SK-N-SH treated with all-trans-retinoic acid at 6 μM for 48 hours (cell line): ENCODE measurements around the gene PTN.

ENCODE experiments used
- ARNTL ChIP-seq: fragments of 450-650 bp; formaldehyde crosslinking; IDR thresholded peaks from 2 replicates; pipeline ENCODE4 v1.5.0; 2020; ENCODE audit warnings: low read depth, mild to moderate bottlenecking, moderate library complexity, borderline replicate concordance
- BACH2 ChIP-seq: fragments of 250-450 bp; sonication (Bioruptor Pico); IDR thresholded peaks from 2 replicates; pipeline ENCODE4 v1.9.0; 2021; ENCODE audit warnings: mild to moderate bottlenecking, borderline replicate concordance
- CSDC2 ChIP-seq: fragments of 250-450 bp; sonication (Bioruptor Pico); IDR thresholded peaks from 2 replicates; pipeline ENCODE4 v1.5.0; 2020; ENCODE audit warnings: mild to moderate bottlenecking, moderate library complexity
- ESRRG ChIP-seq: fragments of 250-450 bp; sonication (Bioruptor Pico); IDR thresholded peaks from 2 replicates; pipeline ENCODE4 v1.6.1; 2021; ENCODE audit warnings: mild to moderate bottlenecking
- ISL1 ChIP-seq: fragments of 250-450 bp; sonication (Bioruptor Pico); IDR thresholded peaks from 2 replicates; pipeline ENCODE4 v2.1.2; 2022; ENCODE audit warnings: mild to moderate bottlenecking, moderate library complexity
- TCF4 ChIP-seq: fragments of 250-450 bp; sonication (Bioruptor Pico); IDR thresholded peaks from 2 replicates; pipeline ENCODE4 v1.8.0; 2021; ENCODE audit warnings: mild to moderate bottlenecking, moderate library complexity, borderline replicate concordance
- ZFP3 ChIP-seq: fragments of 250-450 bp; sonication (Bioruptor Pico); IDR thresholded peaks from 2 replicates; pipeline ENCODE4 v1.5.0; 2020; ENCODE audit warnings: mild to moderate bottlenecking, moderate library complexity
- ZNF565 ChIP-seq: fragments of 450-650 bp; formaldehyde crosslinking; conservative IDR thresholded peaks from 2 replicates; pipeline ENCODE4 v1.5.0; 2020; ENCODE audit warnings: low read depth, mild to moderate bottlenecking, moderate library complexity
- TF ChIP-seq, protein P1 (sequence below): fragments of 250-450 bp; sonication (Bioruptor Pico); IDR thresholded peaks from 2 replicates; pipeline ENCODE4 v1.5.1; 2020; ENCODE audit warnings: low read depth, mild to moderate bottlenecking, moderate library complexity
- TF ChIP-seq, protein P2 (sequence below): fragments of 250-450 bp; sonication (Bioruptor Pico); IDR thresholded peaks from 2 replicates; pipeline ENCODE4 v1.5.0; 2020; ENCODE audit warnings: mild to moderate bottlenecking, moderate library complexity

DNA sequence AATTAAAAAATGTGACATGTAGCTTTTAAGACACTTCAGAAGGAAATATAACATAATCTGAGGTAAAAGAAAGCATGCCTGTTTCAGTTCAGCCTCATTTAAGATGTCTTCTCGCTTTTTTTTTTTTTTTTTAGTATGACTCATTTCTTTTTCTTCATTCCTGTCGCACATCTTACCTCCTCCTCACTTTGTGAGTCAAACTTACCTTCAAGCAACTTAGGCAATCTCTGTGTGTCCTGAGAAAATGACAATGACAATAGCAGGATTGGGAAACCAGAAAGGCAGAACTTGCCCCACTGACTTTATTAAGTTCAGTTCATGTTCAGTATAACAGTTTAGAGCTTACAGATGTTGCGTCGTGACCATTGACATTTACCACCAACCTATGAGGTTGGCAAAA lies 7.7 kb downstream of the PTN start:
- TF ChIP-seq TCF4 (no peak), ZNF565 (no peak), BACH2 (CRISPR knock-in tag) (no peak), ZFP3 (no peak), ISL1 (CRISPR knock-in tag) (no peak), ESRRG (CRISPR knock-in tag) (no peak), CSDC2 (CRISPR knock-in tag) (no peak), ARNTL (no peak)
- TF ChIP-seq, protein P1, sequence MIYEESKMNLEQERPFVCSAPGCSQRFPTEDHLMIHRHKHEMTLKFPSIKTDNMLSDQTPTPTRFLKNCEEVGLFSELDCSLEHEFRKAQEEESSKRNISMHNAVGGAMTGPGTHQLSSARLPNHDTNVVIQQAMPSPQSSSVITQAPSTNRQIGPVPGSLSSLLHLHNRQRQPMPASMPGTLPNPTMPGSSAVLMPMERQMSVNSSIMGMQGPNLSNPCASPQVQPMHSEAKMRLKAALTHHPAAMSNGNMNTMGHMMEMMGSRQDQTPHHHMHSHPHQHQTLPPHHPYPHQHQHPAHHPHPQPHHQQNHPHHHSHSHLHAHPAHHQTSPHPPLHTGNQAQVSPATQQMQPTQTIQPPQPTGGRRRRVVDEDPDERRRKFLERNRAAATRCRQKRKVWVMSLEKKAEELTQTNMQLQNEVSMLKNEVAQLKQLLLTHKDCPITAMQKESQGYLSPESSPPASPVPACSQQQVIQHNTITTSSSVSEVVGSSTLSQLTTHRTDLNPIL (CRISPR knock-in tag): no peak
- TF ChIP-seq, protein P2, sequence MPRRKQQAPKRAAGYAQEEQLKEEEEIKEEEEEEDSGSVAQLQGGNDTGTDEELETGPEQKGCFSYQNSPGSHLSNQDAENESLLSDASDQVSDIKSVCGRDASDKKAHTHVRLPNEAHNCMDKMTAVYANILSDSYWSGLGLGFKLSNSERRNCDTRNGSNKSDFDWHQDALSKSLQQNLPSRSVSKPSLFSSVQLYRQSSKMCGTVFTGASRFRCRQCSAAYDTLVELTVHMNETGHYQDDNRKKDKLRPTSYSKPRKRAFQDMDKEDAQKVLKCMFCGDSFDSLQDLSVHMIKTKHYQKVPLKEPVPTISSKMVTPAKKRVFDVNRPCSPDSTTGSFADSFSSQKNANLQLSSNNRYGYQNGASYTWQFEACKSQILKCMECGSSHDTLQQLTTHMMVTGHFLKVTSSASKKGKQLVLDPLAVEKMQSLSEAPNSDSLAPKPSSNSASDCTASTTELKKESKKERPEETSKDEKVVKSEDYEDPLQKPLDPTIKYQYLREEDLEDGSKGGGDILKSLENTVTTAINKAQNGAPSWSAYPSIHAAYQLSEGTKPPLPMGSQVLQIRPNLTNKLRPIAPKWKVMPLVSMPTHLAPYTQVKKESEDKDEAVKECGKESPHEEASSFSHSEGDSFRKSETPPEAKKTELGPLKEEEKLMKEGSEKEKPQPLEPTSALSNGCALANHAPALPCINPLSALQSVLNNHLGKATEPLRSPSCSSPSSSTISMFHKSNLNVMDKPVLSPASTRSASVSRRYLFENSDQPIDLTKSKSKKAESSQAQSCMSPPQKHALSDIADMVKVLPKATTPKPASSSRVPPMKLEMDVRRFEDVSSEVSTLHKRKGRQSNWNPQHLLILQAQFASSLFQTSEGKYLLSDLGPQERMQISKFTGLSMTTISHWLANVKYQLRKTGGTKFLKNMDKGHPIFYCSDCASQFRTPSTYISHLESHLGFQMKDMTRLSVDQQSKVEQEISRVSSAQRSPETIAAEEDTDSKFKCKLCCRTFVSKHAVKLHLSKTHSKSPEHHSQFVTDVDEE (CRISPR knock-in tag): no peak
